CD4-positive, alpha-beta T cell treated with Interleukin-17A for 1 hour (primary cell): ENCODE results near the gene DDX20.

Experiments
- DNase-seq: peaks from one replicate; pipeline ENCODE4 v3.0.0-alpha.2; 2020

DDX20 gene

GRCh38 chr1:111751906-111752575 lies 3.7 kb upstream of the DDX20 start:
- DNase-seq, result no peak

GRCh38 chr1:111754984-111755330 lies 744 bp upstream of the DDX20 start:
- no peak for DNase-seq

GRCh38 chr1:111756124-111756513 lies 418 bp downstream of the DDX20 start:
- no peak for DNase-seq

- DNase-seq, result no peak
These were observed 2.7 kb downstream of the DDX20 start for GRCh38 chr1:111758373-111758772.

GRCh38 chr1:111761717-111762116 lies 6.0 kb downstream of the DDX20 start:
- DNase-seq, result no peak

- no peak for DNase-seq
These were observed 6.6 kb downstream of the DDX20 start for GRCh38 chr1:111762332-111762731.

- no peak for DNase-seq
These were observed 12.3 kb downstream of the DDX20 start for GRCh38 chr1:111768023-111768422.

- DNase-seq, result no peak
These were observed 12.9 kb downstream of the DDX20 start for GRCh38 chr1:111768625-111769024.

GRCh38 chr1:111769517-111770146 lies 13.9 kb downstream of the DDX20 start:
- peak; percentile 77 for DNase-seq

- no peak for DNase-seq
These were observed 15.2 kb downstream of the DDX20 start for GRCh38 chr1:111770916-111771315.

- no peak for DNase-seq
These were observed 20.3 kb downstream of the DDX20 start for GRCh38 chr1:111775966-111776365.

GRCh38 chr1:111776391-111776790 lies 20.7 kb downstream of the DDX20 start:
- no peak for DNase-seq

GRCh38 chr1:111776861-111777260 lies 21.2 kb downstream of the DDX20 start:
- DNase-seq, result no peak

- DNase-seq, result no peak
These were observed 21.6 kb downstream of the DDX20 start for GRCh38 chr1:111777301-111777700.

GRCh38 chr1:111778066-111778465 lies 22.4 kb downstream of the DDX20 start:
- no peak for DNase-seq

GRCh38 chr1:111778541-111779051 lies 22.9 kb downstream of the DDX20 start:
- DNase-seq, result no peak

- no peak for DNase-seq
These were observed 23.8 kb downstream of the DDX20 start for GRCh38 chr1:111779546-111779945.

- no peak for DNase-seq
These were observed 28.7 kb downstream of the DDX20 start for GRCh38 chr1:111784273-111784901.

- no peak for DNase-seq
These were observed 31.0 kb downstream of the DDX20 start for GRCh38 chr1:111786669-111787207.

- no peak for DNase-seq
These were observed 33.4 kb downstream of the DDX20 start for GRCh38 chr1:111789142-111789541.

GRCh38 chr1:111789666-111790316 lies 34.1 kb downstream of the DDX20 start:
- DNase-seq, result no peak

- no peak for DNase-seq
These were observed 36.1 kb downstream of the DDX20 start for GRCh38 chr1:111791776-111792175.

GRCh38 chr1:111792249-111792648 lies 36.5 kb downstream of the DDX20 start:
- no peak for DNase-seq
